HL-60 (cell line): ENCODE measurements around the gene SLC39A10.

Source experiments
- DNase-seq, 2 experiments: peaks; one replicate each; pipeline ENCODE4 v3.0.0-alpha.2; 2010 to 2020; ENCODE audit warnings: low read depth in 1 of 2, low spot score in 1 of 2
- H3K27ac ChIP-seq: fragments of 250-450 bp; sonication (Bioruptor Pico); replicated peaks from 2 replicates; pipeline ENCODE4 v1.5.1; 2020; ENCODE audit warnings: mild to moderate bottlenecking, moderate library complexity
- H3K27me3 ChIP-seq: fragments of 250-450 bp; sonication (Bioruptor Pico); 2 replicates; pipeline ENCODE4 v1.5.1; 2021; ENCODE audit warnings: mild to moderate bottlenecking, moderate library complexity; ENCODE audit not compliant: insufficient read depth, poor library complexity, severe bottlenecking
- H3K4me3 ChIP-seq: replicated peaks from 2 replicates; pipeline ENCODE4 v1.5.1; 2011; ENCODE audit warnings: mild to moderate bottlenecking, control low read depth, low read length; ENCODE audit not compliant: insufficient read depth
- GABPA ChIP-seq: IDR thresholded peaks from 2 replicates; pipeline ENCODE4 v1.6.1; 2012; ENCODE audit warnings: low read depth
- POLR2AphosphoS5 ChIP-seq: IDR thresholded peaks from 2 replicates; pipeline ENCODE4 v1.6.1; 2012; ENCODE audit warnings: low read depth
- SPI1 ChIP-seq: IDR thresholded peaks from 2 replicates; pipeline ENCODE4 v1.6.1; 2012; ENCODE audit warnings: low read depth, mild to moderate bottlenecking, borderline replicate concordance
- TF ChIP-seq, protein P1 (sequence below): IDR thresholded peaks from 2 replicates; pipeline ENCODE4 v1.6.1; 2012; ENCODE audit warnings: low read depth; ENCODE audit not compliant: insufficient replicate concordance
- TF ChIP-seq, protein P2 (sequence below): IDR thresholded peaks from one replicate; pipeline ENCODE4 v1.5.1; 2011; ENCODE audit warnings: low read length, control low read depth, inconsistent platforms; ENCODE audit not compliant: insufficient read depth

Gene SLC39A10

DNA sequence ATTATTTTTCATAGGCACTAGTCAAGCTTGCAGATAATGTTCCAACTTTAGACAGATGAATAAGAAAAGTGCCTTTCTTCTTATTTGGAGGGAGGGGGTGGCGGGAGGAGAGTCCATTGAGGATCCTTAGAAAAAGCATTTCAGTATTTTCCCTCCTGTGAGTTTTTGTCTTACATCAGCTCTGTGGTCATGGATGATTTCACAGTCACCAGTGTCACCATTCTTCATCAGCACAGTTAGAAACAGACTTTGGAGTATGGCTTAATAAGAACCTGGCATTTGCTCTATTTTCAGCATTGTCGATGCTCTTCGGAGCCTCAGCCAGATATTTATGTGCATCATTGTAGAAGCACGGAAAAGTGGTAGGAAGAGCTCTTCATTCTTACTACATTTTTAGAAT lies 70.1 kb downstream of the SLC39A10 start:
- DNase-seq = no peak

DNA sequence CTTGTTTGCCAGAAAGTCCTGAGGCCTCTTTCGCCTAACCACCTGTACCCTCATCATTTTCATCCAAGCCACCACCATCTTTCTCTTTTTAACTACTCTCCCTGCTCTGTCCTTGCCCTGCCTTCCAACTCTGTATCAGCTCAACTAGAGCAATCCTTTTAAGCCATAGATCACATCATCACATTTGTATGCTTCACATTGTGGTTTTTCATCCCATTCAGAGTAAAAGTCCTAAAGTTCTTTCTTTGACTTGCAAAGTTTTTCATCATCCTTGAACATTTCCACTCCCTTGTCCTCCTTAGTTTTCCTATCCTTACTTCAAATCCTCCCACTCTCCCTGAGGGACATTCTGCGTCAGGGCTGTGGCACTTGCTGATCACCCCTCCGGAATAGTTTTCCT lies 73.9 kb downstream of the SLC39A10 start:
- H3K27me3 ChIP-seq = no peaks in the 10 kb centered on the region
- H3K27ac ChIP-seq = no peak overlapping the region
- H3K4me3 ChIP-seq = no peak overlapping the region
- TF ChIP-seq, protein P1, sequence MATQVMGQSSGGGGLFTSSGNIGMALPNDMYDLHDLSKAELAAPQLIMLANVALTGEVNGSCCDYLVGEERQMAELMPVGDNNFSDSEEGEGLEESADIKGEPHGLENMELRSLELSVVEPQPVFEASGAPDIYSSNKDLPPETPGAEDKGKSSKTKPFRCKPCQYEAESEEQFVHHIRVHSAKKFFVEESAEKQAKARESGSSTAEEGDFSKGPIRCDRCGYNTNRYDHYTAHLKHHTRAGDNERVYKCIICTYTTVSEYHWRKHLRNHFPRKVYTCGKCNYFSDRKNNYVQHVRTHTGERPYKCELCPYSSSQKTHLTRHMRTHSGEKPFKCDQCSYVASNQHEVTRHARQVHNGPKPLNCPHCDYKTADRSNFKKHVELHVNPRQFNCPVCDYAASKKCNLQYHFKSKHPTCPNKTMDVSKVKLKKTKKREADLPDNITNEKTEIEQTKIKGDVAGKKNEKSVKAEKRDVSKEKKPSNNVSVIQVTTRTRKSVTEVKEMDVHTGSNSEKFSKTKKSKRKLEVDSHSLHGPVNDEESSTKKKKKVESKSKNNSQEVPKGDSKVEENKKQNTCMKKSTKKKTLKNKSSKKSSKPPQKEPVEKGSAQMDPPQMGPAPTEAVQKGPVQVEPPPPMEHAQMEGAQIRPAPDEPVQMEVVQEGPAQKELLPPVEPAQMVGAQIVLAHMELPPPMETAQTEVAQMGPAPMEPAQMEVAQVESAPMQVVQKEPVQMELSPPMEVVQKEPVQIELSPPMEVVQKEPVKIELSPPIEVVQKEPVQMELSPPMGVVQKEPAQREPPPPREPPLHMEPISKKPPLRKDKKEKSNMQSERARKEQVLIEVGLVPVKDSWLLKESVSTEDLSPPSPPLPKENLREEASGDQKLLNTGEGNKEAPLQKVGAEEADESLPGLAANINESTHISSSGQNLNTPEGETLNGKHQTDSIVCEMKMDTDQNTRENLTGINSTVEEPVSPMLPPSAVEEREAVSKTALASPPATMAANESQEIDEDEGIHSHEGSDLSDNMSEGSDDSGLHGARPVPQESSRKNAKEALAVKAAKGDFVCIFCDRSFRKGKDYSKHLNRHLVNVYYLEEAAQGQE = no peak
- TF ChIP-seq SPI1 (no peak), GABPA (no peak), POLR2AphosphoS5 (no peak)
- TF ChIP-seq, protein P2, sequence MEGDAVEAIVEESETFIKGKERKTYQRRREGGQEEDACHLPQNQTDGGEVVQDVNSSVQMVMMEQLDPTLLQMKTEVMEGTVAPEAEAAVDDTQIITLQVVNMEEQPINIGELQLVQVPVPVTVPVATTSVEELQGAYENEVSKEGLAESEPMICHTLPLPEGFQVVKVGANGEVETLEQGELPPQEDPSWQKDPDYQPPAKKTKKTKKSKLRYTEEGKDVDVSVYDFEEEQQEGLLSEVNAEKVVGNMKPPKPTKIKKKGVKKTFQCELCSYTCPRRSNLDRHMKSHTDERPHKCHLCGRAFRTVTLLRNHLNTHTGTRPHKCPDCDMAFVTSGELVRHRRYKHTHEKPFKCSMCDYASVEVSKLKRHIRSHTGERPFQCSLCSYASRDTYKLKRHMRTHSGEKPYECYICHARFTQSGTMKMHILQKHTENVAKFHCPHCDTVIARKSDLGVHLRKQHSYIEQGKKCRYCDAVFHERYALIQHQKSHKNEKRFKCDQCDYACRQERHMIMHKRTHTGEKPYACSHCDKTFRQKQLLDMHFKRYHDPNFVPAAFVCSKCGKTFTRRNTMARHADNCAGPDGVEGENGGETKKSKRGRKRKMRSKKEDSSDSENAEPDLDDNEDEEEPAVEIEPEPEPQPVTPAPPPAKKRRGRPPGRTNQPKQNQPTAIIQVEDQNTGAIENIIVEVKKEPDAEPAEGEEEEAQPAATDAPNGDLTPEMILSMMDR = no peak
- DNase-seq = no peak

More for the DNA sequence above, 70.1 kb downstream of the SLC39A10 start:
- H3K27ac ChIP-seq = no peak overlapping the region
- H3K27me3 ChIP-seq = no peaks in the 10 kb centered on the region
- TF ChIP-seq POLR2AphosphoS5 (no peak), GABPA (no peak), SPI1 (no peak)
- TF ChIP-seq, protein P2 = no peak
- TF ChIP-seq, protein P1 = no peak
- H3K4me3 ChIP-seq = no peak overlapping the region

DNA sequence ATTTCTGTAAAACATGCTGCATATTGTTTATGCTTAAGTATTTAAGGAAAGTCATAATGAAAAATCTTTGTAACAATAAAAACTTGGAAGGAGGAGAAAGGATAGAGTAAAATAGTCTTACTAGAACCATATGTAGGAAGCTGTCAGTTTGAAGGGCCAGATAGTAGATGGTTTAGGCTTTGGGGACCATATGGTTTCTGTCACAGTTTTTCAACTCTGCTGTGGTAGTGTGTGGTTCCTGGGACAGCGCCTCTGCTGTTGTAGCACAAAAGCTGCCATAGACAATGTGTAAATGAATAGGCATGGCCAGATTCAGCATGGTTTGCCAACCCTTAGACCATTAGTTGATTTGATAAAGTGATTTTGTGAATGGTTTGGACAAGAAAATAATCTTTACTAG lies 75.5 kb downstream of the SLC39A10 start:
- no peak overlapping the region for H3K4me3 ChIP-seq
- TF ChIP-seq SPI1 (no peak), POLR2AphosphoS5 (no peak), GABPA (no peak)
- TF ChIP-seq, protein P2 = no peak
- TF ChIP-seq, protein P1 = no peak
- H3K27ac ChIP-seq = no peak overlapping the region

More for the DNA sequence above, 75.5 kb downstream of the SLC39A10 start:
- H3K27me3 ChIP-seq = no peaks in the 10 kb centered on the region
- no peak for DNase-seq
